Small intestine (tissue), 7 donors: ENCODE results near the gene HERC6. TPM values are rescaled to one million over a fixed set of nuclear protein-coding genes. Genes with fewer than 3 reads are reported as not detected.
A peak's percentile ranks its signal among the peaks of the same experiment; 100 is the strongest.

Source experiments
- DNase-seq, 2 donors: peaks; one replicate each; pipeline versions ENCODE4 v3.0.0 to v3.0.0-alpha.2; 2013
- FAIRE-seq: peaks from 2 replicates; lab custom pipeline; 2012; peaks lifted over from hg19 to GRCh38; lab: Jason Lieb, UNC
- H3K27ac ChIP-seq, 3 donors: one replicate each; pipeline ENCODE4 v1.5.1; 2013; ENCODE audit warnings: low read length in 2 of 3, mild to moderate bottlenecking in 2 of 3, control low read depth in 1 of 3, inconsistent platforms in 1 of 3, low read depth in 1 of 3, moderate library complexity in 1 of 3
- H3K27me3 ChIP-seq, 3 donors: one replicate each; pipeline ENCODE4 v1.6.1; 2013; ENCODE audit warnings: low read length in 3 of 3, inconsistent platforms in 1 of 3; ENCODE audit not compliant: control insufficient read depth in 3 of 3, insufficient read depth in 3 of 3
- H3K36me3 ChIP-seq, 3 donors: one replicate each; pipeline ENCODE4 v1.6.1; 2013; ENCODE audit warnings: low read length in 3 of 3, inconsistent platforms in 1 of 3, low read depth in 1 of 3, mild to moderate bottlenecking in 1 of 3, moderate library complexity in 1 of 3; ENCODE audit not compliant: control insufficient read depth in 3 of 3, insufficient read depth in 2 of 3
- H3K4me1 ChIP-seq, 3 donors: one replicate each; pipeline ENCODE4 v1.6.1; 2013; ENCODE audit warnings: low read length in 2 of 3, inconsistent platforms in 1 of 3, low read depth in 1 of 3, mild to moderate bottlenecking in 1 of 3, moderate library complexity in 1 of 3; ENCODE audit not compliant: control insufficient read depth in 3 of 3, insufficient read depth in 2 of 3
- H3K4me3 ChIP-seq, 3 donors: one replicate each; pipeline ENCODE4 v1.5.1; 2013; ENCODE audit warnings: low read length in 3 of 3, control low read depth in 1 of 3, inconsistent platforms in 1 of 3, low read depth in 1 of 3, mild to moderate bottlenecking in 1 of 3, moderate library complexity in 1 of 3
- H3K9me3 ChIP-seq, 2 donors: one replicate each; pipeline ENCODE4 v1.6.1; 2013; ENCODE audit warnings: low read depth in 1 of 2, low read length in 1 of 2; ENCODE audit not compliant: control insufficient read depth in 2 of 2, insufficient read depth in 1 of 2
- WGBS, 3 donors: extraction: QIAGEN DNeasy Blood & Tissue Kit; methylation state at CpG; one replicate each; pipeline ENCODE4 v1.1.7; 2013; 5-methylcytosine and 5-hydroxymethylcytosine counted together
- polyA plus RNA-seq, 4 donors: library from polyadenylated mRNA; stranded (reverse) in 3 of 4; unstranded in 1 of 4; fragments of 200-250 nt in 3 of 4; fragments of 120-200 nt in 1 of 4; gene quantifications; one replicate each; pipeline versions ENCODE4 v1.2.1 to v1.2.3, GENCODE V29; 2013
- donor health status: healthy with polysubstance abuse.
- donor health status: control.
- donor health status: control.
- donor health status: Bipolar disorder and iron deficiency.
- donor health status: healthy.

HERC6 gene
- polyA plus RNA-seq, 4 donors, result 4.9 to 13.1 (median 7.7) TPM

GRCh38 chr4:88409789-88410188 is 31.1 kb downstream of the HERC6 start:
- FAIRE-seq, result no peak
- no peak for DNase-seq
- H3K27ac ChIP-seq, result no peak overlapping the region
- H3K9me3 ChIP-seq, result no peaks in the 10 kb centered on the region
- H3K36me3 ChIP-seq, result peaks cover 0 to 7% (median 2%) of the 10 kb centered on the region in 3 donors
- H3K4me3 ChIP-seq, result no peak overlapping the region
- H3K4me1 ChIP-seq, result no peaks in the 10 kb centered on the region
- no peaks in the 10 kb centered on the region for H3K27me3 ChIP-seq
- 97 to 100% (median 100%) methylated on average over 1 of the region's 1 CpG for WGBS, 3 donors

- H3K27me3 ChIP-seq, result no peaks in the 10 kb centered on the region
- WGBS, 3 donors, result 89 to 98% (median 92%) methylated on average over 3 of the region's 3 CpGs
- no peak overlapping the region for H3K4me3 ChIP-seq
- no peak overlapping the region for H3K27ac ChIP-seq
- H3K4me1 ChIP-seq, result no peaks in the 10 kb centered on the region
- H3K36me3 ChIP-seq, result peaks cover 0 to 7% (median 2%) of the 10 kb centered on the region in 3 donors
- DNase-seq (no peak), FAIRE-seq (no peak)
- H3K9me3 ChIP-seq, result no peaks in the 10 kb centered on the region
These were observed 32.9 kb downstream of the HERC6 start for GRCh38 chr4:88411491-88412096.

- H3K36me3 ChIP-seq, result peaks cover 0 to 7% (median 2%) of the 10 kb centered on the region in 3 donors
- H3K4me1 ChIP-seq, result no peaks in the 10 kb centered on the region
- no peaks in the 10 kb centered on the region for H3K27me3 ChIP-seq
- WGBS, 3 donors, result 30 to 67% (median 44%) methylated on average over 1 of the region's 1 CpG
- FAIRE-seq, result no peak
- no peak overlapping the region for H3K27ac ChIP-seq
- H3K4me3 ChIP-seq, result no peak overlapping the region
- H3K9me3 ChIP-seq, result no peaks in the 10 kb centered on the region
- DNase-seq, result no peak
These were observed 35.1 kb downstream of the HERC6 start for GRCh38 chr4:88413801-88414200.

GRCh38 chr4:88414755-88415154 is 36.1 kb downstream of the HERC6 start:
- WGBS, 3 donors, result 90 to 91% (median 90%) methylated on average over 4 of the region's 4 CpGs
- Histone ChIP-seq H3K27ac (no peak overlapping the region), H3K36me3 (peaks cover 0 to 7% (median 2%) of the 10 kb centered on the region in 3 donors), H3K27me3 (no peaks in the 10 kb centered on the region), H3K4me1 (no peaks in the 10 kb centered on the region), H3K9me3 (no peaks in the 10 kb centered on the region), H3K4me3 (no peak overlapping the region)
- FAIRE-seq (no peak), DNase-seq (no peak)

- WGBS, 3 donors, result 39 to 72% (median 62%) methylated on average over 2 of the region's 2 CpGs
- H3K9me3 ChIP-seq, result no peaks in the 10 kb centered on the region
- no peak overlapping the region for H3K4me3 ChIP-seq
- H3K27me3 ChIP-seq, result no peaks in the 10 kb centered on the region
- H3K36me3 ChIP-seq, result peaks cover 0 to 7% (median 2%) of the 10 kb centered on the region in 3 donors
- FAIRE-seq (no peak), DNase-seq (peak in 1 of 2 donors; percentile 84)
- no peak overlapping the region for H3K27ac ChIP-seq
- no peaks in the 10 kb centered on the region for H3K4me1 ChIP-seq
These were observed 37.3 kb downstream of the HERC6 start for GRCh38 chr4:88415982-88416381.

GRCh38 chr4:88418411-88418810 is 39.8 kb downstream of the HERC6 start:
- no peak overlapping the region for H3K4me3 ChIP-seq
- no peak for DNase-seq
- H3K27me3 ChIP-seq, result no peaks in the 10 kb centered on the region
- H3K36me3 ChIP-seq, result peaks cover 0 to 5% (median 2%) of the 10 kb centered on the region in 3 donors
- H3K27ac ChIP-seq, result no peak overlapping the region
- no peaks in the 10 kb centered on the region for H3K4me1 ChIP-seq
- FAIRE-seq, result no peak
- H3K9me3 ChIP-seq, result no peaks in the 10 kb centered on the region
- WGBS, 3 donors, result 74 to 86% (median 75%) methylated on average over 3 of the region's 3 CpGs

- Histone ChIP-seq H3K4me3 (no peak overlapping the region), H3K36me3 (peaks cover 0 to 3% (median 0%) of the 10 kb centered on the region in 3 donors), H3K4me1 (no peaks in the 10 kb centered on the region), H3K27me3 (no peaks in the 10 kb centered on the region), H3K9me3 (no peaks in the 10 kb centered on the region), H3K27ac (no peak overlapping the region)
- DNase-seq, result no peak
- 77 to 78% (median 77%) methylated on average over 5 of the region's 5 CpGs for WGBS, 3 donors
- FAIRE-seq, result no peak
These were observed 41.2 kb downstream of the HERC6 start for GRCh38 chr4:88419874-88420273.

- Histone ChIP-seq H3K9me3 (no peaks in the 10 kb centered on the region), H3K36me3 (peaks cover 0 to 3% (median 0%) of the 10 kb centered on the region in 3 donors), H3K4me3 (no peak overlapping the region), H3K4me1 (no peaks in the 10 kb centered on the region), H3K27me3 (no peaks in the 10 kb centered on the region), H3K27ac (no peak overlapping the region)
- WGBS, 3 donors, result 97 to 100% (median 97%) methylated on average over 1 of the region's 1 CpG
- DNase-seq (no peak), FAIRE-seq (no peak)
These were observed 42.2 kb downstream of the HERC6 start for GRCh38 chr4:88420844-88421243.

GRCh38 chr4:88422403-88422802 is 43.8 kb downstream of the HERC6 start:
- no peak overlapping the region for H3K27ac ChIP-seq
- no peaks in the 10 kb centered on the region for H3K4me1 ChIP-seq
- DNase-seq, result no peak
- WGBS, 3 donors, result 89 to 98% (median 91%) methylated on average over 2 of the region's 2 CpGs
- peaks cover 0 to 3% (median 0%) of the 10 kb centered on the region in 3 donors for H3K36me3 ChIP-seq
- no peaks in the 10 kb centered on the region for H3K9me3 ChIP-seq
- FAIRE-seq, result no peak
- H3K27me3 ChIP-seq, result no peaks in the 10 kb centered on the region
- H3K4me3 ChIP-seq, result no peak overlapping the region
